ENCODE data around the gene MRM3.

MRM3 gene

GRCh38 chr17:807523-808294, 25.6 kb downstream of the MRM3 start:
- TF ChIP-seq CTCF (IDR thresholded peaks at IDR 0.05): no peak
- no peak for TF ChIP-seq ZFX (IDR thresholded peaks at IDR 0.05; ENCODE audit: borderline replicate concordance)
- no peak overlapping the region for H3K27ac ChIP-seq

- H3K27ac ChIP-seq: no peak overlapping the region
- TF ChIP-seq CTCF (IDR thresholded peaks at IDR 0.05): no peak
- no peak for TF ChIP-seq ZFX (IDR thresholded peaks at IDR 0.05; ENCODE audit: borderline replicate concordance)
These were observed 29.1 kb downstream of the MRM3 start for GRCh38 chr17:811051-811784.

DNA sequence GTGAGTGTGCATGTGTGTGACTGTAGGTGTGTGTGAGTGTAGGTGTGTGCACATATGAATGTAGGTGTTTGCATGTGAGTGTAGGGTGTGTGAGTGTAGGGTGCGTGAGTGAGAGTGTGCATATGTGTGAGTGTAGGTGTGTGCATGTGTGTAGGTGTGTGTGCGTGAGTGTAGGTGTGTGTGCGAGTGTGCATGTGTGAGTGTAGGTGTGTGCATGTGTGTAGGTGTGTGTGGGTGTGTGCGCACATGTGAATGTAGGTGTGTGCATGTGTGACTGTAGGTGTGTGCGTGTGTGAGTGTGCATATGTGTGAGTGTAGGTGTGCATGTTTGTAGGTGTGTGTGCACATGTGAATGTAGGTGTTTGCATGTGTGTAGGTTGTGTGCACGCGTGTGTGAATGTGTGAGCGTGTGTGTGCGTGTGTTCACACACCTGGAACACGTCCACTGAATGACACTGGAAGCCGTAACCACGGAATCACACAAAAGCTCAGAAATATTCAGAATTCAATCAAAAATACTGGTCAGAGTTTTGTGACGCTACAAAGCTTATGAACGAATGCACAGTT, 30.6 kb downstream of the MRM3 start:
- TF ChIP-seq CTCF (IDR thresholded peaks at IDR 0.05) (no peak), ZFX (IDR thresholded peaks at IDR 0.05; ENCODE audit: borderline replicate concordance) (no peak)
- no peak overlapping the region for H3K27ac ChIP-seq

GRCh38 chr17:814371-814770, 32.2 kb downstream of the MRM3 start:
- H3K27ac ChIP-seq: no peak overlapping the region
- TF ChIP-seq ZFX (IDR thresholded peaks at IDR 0.05; ENCODE audit: borderline replicate concordance): no peak
- no peak for TF ChIP-seq CTCF (IDR thresholded peaks at IDR 0.05)

GRCh38 chr17:819251-819650, 37.1 kb downstream of the MRM3 start:
- no peak overlapping the region for H3K27ac ChIP-seq
- no peak for TF ChIP-seq ZFX (IDR thresholded peaks at IDR 0.05; ENCODE audit: borderline replicate concordance)
- no peak for TF ChIP-seq CTCF (IDR thresholded peaks at IDR 0.05)

GRCh38 chr17:823501-823902, 41.3 kb downstream of the MRM3 start:
- H3K27ac ChIP-seq: no peak overlapping the region
- TF ChIP-seq CTCF (IDR thresholded peaks at IDR 0.05): no peak
- no peak for TF ChIP-seq ZFX (IDR thresholded peaks at IDR 0.05; ENCODE audit: borderline replicate concordance)

- TF ChIP-seq ZFX (IDR thresholded peaks at IDR 0.05; ENCODE audit: borderline replicate concordance) (no peak), CTCF (IDR thresholded peaks at IDR 0.05) (no peak)
These were observed 42.2 kb downstream of the MRM3 start for GRCh38 chr17:824378-824777.

More at GRCh38 chr17:824378-824777, 42.2 kb downstream of the MRM3 start:
- no peak overlapping the region for H3K27ac ChIP-seq
